GM21526 (cell line): ENCODE data around the gene WNK2.
"Not testable (repeated sequence)": the region's sequence is repeated elsewhere in the genome, so short reads cannot be mapped to it uniquely, and the experiment has no call there.

Experiments used
- ATAC-seq: cut with Tn5 transposase; IDR thresholded peaks from one replicate; pipeline ENCODE4 v1.9.1; 2021; ENCODE audit warnings: moderate library complexity; ENCODE audit not compliant: unreplicated experiment, low FRiP score

The WNK2 gene

DNA sequence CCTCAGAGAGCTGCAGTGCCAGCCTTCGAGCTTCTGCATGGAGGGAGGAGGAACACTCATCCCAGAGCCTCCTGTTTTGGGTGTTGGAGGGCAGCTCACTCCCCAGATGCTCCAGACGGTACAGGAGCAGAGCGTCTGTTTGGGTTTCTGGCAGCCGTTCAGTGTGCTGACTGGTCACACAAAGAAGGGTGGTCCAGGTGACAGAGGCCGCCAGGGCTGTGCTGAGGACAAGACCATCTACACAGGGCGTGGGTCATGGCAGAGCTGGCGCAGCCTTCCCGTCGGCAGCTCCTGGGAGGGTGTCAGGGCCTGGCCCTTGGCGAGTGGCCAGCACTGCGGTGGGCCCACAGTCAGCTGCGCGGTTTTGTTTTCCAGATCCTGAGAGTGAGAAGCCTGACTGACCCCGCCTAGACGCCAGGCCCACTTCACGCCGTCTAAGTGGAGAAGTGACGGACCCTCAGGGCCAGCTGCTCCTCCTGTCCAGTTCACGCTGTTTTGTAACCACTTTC lies 136.1 kb downstream of the WNK2 start:
- no peak for ATAC-seq

DNA sequence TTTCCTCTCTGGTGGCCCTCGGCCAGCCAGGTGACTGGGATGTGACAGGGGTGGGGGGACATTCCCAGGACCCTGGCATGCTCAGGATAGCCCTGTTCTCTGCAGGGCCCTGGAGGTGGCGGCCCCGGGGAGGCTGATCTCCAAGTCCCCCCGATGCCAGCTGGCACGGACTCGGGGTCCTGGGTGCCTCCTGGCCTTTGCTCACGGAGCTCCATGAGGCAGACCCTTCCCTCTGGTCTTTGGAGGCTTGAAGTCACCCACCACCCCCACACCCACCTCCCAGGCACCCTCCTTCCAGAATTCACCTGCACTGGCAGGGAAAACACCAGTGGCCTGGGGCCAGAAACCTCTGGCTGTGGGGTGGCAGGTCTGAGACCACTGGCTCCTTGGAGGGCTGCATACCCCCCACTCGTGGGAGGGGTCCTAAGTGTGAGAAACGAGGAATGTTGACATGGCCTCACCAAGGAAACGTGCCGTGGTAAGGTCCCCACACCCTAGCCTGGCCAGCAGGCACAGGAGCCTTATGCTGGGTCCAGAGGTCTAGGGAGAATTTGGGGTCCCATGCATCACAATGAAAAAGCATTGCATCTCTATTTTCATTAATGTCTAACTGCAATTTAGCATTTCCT lies 136.8 kb downstream of the WNK2 start:
- ATAC-seq = no peak

DNA sequence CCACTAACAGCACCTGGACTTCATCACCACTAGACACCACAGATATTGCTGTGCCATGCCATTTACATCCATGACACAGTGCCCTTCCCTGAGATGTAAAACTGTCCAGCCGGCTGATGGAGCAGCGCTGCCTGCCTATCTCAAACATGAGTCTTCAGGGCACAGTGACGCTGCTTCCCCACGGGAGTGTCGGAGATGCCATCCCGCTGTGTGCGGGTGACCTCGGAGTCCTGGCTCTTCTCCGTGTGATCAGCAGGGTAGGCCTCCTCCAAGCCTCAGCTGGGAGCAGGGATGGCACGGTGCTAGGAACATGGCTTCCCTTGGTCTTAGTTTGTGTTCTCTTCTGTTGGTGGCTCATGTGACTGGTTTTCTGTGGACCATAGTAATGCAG lies 137.3 kb downstream of the WNK2 start:
- ATAC-seq = no peak

DNA sequence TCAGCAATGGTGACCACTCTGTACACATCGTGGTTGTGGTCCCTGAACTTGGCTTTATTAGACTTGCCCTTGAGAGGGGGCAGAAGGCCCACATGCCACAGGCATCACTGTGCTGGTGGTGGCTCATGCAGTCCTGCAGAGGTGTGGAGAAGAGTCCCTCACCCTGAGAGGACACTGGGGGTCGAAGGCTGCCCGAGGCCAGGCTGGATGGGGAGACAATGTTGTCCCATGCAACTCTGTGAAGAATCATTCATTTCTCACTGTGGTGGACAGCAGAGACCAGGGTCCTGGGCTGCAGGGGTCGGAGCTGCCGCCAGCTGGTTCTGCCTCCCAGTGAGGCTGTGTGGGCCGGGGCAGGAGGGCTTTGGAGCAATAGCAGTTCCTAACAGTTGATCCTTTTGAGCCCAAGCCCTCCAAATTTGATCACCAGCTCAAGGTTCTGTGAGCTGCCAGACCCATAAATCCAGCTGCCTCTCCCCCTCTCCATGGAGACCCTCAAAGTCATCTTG lies 139.6 kb downstream of the WNK2 start:
- not testable (repeated sequence) for ATAC-seq

DNA sequence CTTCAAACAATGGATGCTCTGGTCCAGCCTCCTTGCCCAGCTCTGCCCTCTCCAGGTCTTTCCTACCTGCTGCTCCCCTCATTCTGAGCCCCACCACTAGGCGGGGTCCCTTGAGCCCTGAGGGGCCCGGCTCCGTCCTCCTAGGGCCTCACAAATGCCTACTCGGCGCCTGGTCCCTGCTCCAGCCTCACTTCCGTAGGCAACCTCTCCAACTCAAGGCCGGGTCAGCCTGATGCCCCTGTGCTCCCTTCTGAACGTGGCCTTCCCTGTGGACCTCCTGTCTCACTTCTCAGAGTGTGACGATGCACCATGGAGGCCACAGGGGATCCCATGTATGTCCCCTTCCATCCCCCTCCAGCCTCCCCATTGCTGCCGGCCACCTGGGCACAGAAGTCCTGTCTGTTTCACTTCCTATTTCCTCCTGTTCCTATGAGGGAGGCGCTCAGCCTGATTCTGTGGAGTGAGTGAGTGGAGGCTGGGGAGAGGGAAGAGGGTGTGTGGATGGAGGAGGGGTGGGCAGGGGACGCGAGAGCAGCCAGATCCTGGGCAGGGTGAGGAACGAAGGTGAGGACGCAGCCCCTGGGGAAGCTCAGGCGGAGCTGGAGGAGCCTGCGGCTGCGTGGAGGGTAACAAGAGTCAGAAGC lies 140.4 kb downstream of the WNK2 start:
- ATAC-seq = no peak

DNA sequence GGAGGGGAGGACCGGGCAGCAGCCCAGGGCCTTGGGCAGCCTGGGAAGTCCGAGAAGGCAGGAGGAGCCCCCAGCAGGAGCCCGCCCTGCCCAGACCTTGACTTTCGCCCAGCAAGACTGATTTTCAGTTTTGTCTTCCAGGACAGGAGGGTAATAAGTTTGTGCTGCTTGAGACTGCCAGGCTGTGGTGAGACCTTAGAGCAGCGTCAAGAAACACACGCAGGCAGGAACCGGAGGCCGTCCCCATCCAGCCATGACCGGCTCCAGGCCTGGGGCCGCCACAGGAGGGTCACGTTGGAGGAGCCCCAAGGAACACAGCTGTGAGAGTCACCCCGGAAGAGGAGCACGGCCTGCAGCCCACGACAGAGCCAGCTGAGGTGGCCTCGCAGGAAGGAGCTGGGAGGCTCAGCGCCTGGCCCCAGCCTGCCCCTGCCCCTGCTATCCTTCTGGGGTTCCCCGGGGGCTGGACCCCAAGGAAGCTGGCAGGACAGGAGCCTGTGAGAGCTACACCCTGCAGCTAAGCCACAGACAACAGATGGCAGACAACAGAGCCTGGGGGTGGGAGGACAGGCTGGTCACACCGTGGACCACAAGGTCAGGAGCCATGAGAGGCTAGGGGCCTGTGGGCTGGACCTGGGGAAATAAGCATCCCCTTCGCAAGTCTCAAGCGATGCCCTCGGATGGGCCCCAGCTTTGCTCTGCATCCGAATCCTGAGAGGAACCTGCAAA lies 141.5 kb downstream of the WNK2 start:
- no peak for ATAC-seq

DNA sequence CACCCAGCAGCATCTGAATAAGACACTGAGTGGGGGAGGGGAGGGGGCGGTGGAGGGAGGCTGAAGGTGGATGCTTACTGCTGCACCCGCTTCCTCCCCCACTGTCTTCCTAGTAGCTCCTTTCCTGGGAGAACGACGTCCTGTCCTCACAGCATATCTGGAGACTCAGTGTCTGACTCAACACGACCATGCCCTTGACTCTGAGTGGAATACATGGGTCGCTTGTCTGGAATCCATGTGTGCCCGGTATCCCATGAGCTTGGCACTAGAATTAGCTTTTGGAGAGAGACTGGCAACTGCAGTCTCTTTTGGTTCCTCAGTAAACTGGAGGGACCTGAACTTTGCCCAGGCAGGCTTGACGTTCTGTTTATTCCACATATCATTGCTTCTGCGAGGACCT lies 142.1 kb downstream of the WNK2 start:
- no peak for ATAC-seq

DNA sequence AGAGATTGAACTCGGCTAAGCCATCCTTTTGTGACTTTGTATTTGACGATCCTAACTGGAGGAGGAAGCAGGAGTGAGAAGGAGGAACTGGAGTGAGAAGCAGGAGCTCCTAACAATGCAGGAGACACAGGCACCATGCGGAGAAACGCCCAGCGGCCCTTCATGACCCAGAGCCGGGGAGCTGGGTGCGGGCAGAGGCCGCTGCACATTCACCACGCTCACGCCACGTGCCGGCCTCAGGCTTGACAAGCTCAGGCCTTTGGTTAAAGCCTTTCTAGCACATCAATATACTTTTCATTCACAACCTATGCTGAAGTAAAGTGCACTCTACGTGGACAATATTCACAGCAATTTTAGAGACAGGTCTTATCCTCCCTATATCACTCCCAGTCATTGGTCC lies 142.7 kb downstream of the WNK2 start:
- ATAC-seq = no peak

DNA sequence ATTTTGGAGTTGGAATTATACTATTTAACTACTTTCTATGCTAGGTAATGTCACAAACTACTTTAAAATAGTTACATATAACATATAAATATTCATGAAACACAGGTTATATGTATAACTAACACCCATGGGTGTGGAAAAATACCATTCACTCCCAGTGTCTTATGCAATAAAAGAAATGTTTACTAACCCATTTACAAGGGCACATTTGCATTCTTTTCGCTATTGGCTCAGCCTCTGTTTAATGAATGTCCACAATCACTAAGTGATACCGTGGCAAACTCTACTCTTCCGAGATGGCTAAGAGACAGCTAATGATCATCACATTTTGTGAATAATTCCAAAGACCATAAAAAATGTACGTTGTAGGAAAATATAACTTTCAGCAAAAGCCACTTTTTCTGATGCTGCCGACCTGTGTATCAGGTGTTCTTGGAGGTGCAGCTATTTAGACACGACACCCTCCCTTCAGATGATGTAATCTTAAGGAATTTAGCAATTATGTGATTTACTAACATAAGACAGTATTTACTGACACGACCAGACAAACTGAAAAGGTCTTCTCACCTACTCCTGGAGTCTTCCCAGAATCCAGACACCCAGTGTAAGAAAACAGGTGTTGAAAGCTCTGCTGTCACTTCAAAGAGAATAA lies 145.8 kb downstream of the WNK2 start:
- ATAC-seq = no peak

DNA sequence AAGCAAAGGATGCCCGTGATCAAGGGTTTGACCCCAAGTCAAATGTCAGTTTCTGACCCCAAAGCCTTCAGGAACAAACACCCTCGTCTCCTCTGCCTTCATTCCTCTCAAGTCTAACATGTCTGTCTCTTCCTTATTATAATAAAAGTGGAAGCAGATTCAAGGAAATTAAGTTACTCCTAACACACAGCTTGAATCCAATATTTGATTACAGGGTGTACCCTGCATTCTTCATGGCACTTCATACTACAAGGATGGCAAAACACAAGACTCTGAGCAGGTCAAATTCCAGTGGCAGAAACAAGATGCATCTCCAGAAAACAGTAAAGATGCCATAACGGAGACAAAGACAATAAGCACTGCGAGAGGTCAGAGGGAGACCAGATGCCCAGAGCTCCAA lies 148.4 kb downstream of the WNK2 start:
- no peak for ATAC-seq

DNA sequence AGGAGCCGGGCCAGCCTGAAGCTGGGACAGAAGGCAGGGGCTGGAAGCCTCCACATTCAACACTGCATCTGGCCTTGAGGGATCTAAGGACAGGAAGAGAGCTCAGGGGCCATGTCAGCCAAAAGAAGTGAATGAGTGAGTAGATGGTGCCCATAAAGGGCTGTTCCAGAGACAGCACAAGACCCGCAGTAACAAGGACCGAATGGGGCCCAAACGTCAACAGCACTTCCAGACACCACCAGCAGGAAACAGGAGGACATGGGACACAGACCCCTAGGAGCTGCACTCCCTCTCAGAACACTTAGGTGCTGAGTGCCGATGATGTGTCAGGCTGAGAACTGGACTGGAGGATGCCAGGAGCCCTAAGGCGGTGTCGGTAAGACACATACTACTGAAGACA lies 152.8 kb downstream of the WNK2 start:
- no peak for ATAC-seq

DNA sequence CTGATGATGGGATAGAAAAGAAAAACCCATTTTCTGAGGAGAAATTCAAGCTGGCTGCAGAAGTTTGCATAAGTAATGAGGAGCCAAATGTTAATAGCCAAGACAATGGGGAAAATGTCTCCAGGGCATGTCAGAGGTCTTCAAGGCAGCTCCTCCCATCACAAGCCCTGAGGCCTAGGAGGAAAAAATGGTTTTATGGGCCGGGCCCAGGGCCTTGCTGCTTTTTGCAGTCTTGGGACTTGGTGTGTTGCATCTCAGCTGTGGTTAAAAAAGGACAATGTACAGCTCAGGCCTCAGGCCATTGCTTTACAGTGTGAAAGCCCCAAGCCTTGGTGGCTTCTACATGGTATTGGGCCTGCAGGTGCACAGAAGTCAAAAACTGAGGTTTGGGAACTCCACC lies 154.3 kb downstream of the WNK2 start:
- not testable (repeated sequence) for ATAC-seq

DNA sequence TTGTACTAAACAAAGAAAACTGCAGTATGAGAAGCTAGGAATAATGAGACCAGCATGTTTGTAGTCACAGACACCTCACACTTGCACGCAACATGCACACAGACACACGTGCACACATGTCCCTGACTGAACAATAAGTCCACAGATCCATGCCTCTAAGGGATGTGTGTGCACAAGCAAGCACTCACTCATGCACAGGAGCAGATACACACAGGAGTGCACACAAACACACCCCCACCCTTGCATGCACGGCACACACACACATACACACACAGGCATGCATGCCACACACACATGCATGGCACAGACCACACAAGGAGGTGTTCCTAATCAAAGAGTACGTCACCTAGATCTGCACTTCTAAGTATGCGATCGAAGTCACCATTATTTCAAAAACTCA lies 156.2 kb downstream of the WNK2 start:
- ATAC-seq = no peak

DNA sequence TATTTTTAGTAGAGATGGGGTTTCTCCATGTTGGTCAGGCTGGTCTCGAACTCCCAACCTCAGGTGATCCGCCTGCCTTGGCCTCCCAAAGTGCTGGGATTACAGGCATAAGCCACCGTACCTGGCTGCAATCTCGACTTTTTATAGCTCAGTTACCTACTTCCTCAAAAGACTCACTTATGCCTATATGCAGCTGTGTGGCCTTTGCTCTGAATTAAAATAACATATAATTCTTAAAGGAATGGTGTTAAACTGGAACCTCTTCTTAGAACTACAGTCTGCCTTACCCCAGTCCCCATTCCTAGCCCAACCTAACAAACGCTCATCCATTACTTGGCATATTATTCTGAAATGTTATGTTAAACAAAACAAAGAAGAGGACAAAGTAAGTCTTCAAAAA lies 157.9 kb downstream of the WNK2 start:
- ATAC-seq = not testable (repeated sequence)

DNA sequence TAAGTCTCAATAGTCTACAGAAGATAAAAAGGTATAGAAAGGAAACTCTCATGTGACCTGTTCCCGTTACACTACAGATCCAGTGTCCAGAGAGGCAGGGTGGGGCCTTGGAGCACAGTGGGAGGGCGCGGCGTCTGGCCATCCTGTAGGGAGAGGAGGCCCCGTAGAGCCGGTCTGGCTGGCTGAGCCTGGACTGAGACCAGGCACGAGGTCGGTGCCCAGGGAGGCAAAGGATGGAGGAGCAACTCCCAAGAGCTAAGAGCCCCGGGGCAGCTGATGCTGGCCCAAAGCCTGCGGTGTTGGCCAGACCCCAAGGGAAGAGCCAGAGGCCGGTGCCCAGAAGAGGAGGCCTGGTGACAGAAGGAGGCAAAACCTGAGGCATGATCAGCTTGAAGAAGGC lies 158.5 kb downstream of the WNK2 start:
- ATAC-seq = not testable (repeated sequence)

DNA sequence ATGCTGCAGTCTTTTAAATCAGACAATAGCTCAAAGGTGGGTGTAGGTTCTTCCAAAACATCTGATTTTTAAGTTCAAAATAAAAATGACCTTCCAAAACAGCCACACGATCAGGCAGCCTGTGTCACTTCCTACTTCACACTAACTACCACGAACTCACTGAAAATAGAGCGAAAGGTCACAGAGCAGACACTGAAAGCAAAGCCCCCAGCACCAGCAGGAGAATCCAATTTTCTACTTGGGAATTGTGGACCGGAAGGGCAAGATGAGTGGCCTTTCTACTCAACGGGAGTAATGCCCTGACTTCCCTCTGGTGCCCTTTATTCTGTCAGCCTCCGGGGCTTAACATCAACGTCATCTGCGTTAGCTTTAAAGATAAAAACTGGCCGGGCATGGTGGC lies 159.7 kb downstream of the WNK2 start:
- ATAC-seq = no peak

DNA sequence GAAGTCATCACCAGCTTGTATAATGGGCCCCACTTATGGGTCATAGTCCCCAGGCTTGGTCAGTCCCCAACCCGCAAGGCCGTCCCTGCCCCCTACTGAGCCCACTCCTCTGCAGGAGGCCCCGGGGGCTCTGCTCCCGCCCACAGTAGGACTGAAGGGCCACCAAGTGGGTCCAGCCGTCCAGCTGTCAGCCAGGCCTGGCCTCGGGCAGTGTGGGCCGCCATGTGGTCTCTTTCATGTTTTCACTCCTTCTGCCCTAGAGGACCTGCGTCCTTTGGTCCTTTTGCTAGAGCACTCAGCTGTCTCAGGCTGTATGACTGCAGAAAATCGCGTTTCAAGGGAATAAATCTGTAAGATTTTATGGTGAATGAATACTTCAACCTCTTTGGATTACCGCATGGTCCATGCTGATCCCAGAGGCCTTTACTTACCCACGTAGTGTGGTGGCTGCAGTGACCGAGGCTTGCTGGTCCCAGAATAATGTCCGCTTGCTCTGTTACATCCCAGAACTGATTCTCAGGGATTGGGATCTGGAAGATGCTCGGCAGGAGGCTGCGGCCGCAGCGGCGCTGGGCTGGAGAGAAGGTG lies 161.8 kb downstream of the WNK2 start:
- ATAC-seq = no peak

DNA sequence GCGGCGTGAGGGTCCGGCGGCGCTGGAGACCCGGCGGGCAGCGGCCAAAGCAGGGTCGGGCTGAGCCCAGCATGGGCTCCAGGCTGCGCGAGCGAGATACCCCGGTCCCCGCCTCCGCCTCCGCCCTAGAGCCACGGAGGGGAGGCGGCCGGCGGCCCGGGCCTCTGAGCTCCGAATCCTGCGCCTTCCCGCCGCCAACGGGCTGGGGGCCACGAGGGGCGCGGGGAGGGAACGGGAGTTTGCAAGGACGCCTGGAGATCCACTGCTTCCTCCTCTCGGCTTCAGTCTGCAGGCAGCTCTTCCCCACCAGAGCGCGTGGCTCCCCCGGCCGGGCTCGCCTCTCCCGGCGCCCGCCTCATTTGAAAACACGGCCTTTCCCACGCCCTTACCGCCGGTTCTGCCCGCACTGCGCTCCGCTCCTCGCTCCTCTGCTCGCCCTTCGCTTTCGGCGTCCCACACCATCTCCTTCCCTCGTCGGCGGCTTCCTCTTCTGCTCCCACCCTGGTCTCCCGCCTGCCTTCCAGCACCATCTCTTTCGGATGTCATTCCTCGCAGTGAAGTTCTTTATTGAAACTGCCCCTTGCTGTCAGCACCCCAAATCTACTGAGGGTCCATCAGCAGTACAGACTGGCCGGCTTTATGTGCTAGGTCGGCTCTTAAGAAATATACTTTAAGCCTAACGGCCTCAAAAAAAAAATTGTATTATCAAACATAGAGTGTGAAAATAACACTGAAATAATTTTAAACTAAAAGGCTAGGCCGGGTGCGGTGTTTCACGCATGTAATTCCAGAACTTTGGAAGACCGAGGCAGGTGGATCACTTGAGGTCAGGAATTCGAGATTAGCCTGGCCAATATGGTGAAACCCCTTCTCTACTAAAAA lies 162.5 kb downstream of the WNK2 start:
- no peak for ATAC-seq

DNA sequence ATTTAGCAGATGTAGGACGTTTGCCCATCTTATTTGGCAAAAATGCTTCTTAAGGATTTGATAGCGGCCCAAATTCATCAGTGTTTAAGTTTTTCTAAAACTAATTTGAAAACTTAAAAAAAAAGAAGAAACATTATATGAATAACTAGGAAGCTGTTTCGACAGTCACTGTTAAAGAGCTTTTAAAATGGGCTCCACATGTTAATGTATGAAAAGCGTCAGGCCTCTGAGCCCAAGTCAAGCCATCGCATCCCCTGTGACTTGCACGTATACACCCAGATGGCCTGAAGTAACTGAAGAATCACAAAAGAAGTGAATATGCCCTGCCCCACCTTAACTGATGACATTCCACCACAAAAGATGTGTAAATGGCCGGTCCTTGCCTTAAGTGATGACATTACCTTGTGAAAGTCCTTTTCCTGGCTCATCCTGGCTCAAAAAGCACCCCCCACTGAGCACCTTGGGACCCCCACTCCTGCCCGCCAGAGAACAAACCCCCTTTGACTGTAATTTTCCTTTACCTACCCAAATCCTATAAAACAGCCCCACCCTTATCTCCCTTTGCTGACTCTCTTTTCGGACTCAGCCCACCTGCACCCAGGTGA lies 163.5 kb downstream of the WNK2 start:
- not testable (repeated sequence) for ATAC-seq
